Myocyte (in vitro differentiated cells): ENCODE results near the gene KLHL8. TPM values are rescaled to one million over a fixed set of nuclear protein-coding genes. Genes with fewer than 3 reads are reported as not detected.
"Not testable (repeated sequence)": the region's sequence is repeated elsewhere in the genome, so short reads cannot be mapped to it uniquely, and the experiment has no call there.

ENCODE experiments used
- DNase-seq: peaks from one replicate; pipeline ENCODE4 v3.0.0-alpha.2; 2012; ENCODE audit warnings: low read depth
- total RNA-seq: library from RNA; depleted of rRNA; stranded (reverse); fragments of >200 nt; gene quantifications from 2 replicates; pipeline ENCODE4 v1.2.3, GENCODE V29; 2014

The KLHL8 gene
- total RNA-seq, 1 donor from 2014 or later: 10.1 TPM

DNA sequence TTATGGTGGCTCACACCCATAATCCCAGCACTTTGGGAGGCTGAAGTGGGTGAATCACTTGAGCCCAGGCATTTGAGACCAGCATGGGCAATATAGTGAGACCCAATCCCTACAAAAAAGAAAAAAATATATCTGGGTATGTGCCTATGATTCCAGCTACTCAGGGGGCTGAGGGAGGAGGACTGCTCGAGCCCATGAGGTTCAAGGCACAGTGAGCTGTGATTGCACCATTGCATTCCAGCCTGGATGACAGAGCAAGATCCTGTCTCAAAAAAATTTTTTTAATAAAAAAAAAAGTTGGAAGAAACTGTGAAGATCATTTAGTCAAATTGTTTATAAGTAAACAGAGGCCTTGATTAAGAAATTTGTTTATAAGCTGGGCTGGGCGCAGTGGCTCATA lies 39.7 kb downstream of the KLHL8 start:
- DNase-seq: no peak

DNA sequence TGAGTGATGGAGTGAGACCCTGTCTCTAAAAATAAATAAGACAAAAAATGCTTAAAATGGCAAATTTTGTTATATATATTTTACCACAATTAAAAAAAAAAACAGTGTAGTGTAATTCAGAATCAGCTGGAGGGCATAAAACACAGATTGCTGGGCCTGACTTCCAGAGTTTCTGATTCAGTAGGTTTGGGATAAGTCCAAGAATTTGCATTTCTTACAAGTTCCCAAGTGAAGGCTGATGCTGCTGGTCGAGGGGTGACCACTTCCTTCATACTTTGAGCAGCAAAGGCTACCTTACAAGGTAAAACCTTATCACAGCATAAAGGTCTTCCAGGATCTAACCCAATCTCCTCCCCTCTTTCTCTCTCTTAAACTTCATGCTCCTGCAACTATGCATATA lies 40.7 kb downstream of the KLHL8 start:
- DNase-seq: peak; percentile 8

DNA sequence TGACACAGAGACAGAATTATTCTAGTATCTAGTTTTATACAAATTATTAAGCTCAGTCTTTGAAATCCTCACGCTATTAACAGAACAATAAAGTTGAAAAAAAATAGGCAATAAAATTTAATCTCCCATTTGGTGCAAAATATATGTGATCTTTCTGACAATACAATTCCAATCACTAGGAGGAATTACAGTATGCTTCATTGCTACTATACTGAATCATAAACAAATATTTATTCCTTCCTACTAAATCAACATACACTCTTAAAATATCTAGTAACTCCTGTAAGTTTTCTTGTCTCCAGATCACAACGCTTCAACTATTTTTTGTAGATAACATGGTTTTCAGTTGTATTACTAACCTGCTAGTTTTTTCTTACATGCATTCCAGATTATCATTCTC lies 45.7 kb downstream of the KLHL8 start:
- DNase-seq: no peak

DNA sequence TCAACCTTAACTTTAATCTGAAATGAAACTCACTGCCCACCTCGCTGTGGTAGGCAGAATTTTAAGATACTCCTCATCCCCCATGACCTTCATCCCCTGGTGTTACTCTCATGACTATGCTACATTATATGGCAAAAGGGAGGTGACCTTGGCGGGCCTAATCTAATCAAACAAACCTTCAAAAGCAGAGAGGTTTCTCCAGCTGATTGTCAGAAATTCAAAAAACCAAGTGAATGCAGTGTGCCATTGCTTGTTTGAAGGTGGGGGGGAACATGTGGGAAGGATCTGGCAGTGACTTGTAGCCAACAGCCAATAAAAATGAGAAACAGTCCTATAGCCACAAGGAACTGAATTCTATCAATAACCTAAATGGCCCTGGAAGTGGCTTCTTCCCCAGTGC lies 48.5 kb downstream of the KLHL8 start:
- DNase-seq: no peak

DNA sequence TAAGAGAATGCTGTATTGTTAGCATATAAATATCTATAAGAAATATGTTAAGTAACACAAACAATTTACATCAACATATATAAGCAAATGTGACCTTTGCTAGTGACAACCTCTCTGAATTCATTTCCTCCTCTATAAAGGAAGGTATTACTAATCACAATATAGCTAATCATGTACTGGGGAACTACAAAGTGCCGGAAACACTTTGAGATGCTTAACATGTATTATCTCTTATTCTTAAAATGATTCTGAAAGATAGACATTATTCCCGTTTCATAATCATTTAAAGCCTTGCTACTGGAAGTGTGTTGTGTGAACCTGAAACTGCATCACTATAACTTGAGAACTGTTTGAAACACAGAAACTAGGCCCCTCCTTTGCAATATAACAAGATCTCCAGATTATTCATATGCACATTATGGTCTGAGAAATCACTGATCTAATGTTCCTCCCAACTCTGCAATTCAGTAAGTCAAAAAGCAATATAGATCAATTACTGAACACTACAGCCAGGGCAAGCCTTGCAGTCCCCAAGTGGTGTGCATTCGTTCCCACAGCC lies 54.0 kb downstream of the KLHL8 start:
- DNase-seq: no peak

DNA sequence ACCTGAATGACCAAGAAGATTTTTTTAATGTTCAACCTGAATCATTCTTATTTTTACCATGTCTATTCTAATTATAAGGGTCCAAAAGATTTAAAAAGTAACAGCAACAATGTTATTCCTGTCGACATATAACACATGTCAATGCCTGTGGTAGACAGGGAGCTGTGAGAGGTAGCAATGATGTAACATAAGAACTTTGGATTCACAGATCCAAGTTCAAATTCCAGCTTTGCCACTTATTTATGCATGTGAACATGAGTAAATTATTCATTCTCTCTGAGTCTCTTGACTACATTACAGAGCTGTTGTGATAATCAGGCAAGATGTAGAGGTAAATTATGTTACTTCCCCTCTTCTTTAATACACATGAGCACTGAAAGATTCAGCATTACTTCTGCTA lies 54.5 kb downstream of the KLHL8 start:
- DNase-seq: no peak

DNA sequence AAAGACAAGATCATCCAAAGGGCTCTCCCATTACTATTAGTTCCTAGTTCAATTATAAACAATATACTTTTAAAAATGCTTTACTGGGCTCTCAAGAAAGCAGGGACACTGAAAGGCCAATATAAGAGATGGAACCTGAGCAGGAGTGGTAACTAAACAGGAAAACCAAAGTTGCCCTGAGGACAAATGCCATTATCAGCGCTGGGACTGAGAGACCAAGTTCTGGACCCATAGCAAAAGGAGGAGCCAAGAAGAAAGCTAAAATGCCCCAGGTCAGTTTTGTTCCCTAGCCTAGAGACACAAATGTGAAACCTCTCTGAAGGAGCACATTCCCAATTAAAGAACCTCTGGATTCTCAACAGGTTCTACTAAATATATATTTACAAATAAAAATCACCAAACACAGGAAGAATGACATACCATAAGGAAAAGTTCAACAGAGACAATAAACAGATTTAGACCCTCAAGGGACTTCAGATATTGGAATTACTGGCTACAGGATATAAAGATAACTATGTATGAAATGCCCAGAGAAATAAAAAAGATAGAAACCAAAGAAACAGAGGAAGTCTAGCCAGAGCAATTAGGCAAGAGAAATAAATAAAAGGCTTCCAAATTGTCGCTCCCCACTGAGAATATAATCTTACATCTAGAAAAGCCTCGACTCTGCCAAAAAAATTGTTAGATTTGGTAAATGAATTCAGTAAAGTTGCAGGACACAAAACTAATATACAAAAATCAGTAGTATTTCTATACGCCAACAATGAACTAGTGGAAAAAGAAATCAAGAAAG lies 67.1 kb downstream of the KLHL8 start:
- no peak for DNase-seq

DNA sequence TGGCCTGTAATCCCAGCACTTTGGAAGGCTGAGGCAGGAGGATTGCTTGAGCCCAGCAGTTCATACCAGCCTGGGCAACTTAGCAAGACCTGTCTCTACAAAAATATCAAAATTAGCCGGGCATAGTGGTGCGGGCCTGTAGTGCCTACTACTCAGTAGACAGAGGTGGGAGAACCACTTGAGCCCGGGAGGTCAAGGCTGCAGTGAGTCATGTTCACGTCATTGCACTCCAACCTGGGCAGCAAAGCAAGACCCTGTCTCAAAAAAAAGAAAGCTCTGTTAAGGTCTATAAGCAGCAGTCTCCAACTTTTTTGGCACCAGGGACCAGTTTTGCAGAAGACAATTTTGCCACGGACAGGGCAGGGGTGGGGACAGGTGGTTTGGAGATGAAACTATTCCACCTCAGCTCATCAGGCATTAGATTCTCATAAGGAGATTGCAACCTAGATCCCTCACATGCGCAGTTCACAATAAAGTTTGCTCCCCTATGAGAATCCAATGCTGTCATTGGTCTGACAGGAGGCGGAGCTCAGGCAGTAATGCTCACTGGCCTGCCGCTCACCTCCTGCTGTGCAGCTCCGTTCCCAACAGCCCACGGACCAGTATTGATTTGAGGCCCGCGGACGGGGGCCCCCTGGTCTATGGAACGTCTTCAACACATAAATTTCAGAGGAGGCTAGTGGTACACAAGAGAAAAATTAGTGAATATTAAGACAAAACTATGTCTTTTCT lies 67.9 kb downstream of the KLHL8 start:
- no peak for DNase-seq

DNA sequence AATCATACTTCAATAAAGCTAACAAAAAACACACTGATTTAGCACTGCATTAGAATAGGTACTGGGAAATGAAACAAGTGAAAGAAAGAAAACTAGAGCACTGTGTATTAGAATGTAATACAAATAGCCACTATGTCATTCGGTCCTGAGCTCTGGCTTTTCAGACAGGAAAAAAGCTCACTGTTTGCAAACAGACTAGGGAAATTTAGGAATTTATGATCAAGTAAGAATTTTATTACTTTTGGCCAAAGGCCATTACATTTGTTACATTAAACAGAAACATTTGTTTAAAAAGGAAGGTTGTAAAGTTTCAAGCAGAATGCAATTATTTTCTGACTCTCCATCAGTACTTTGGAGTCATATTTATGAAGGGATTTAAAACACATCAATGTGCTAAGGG lies 68.7 kb downstream of the KLHL8 start:
- no peak for DNase-seq

DNA sequence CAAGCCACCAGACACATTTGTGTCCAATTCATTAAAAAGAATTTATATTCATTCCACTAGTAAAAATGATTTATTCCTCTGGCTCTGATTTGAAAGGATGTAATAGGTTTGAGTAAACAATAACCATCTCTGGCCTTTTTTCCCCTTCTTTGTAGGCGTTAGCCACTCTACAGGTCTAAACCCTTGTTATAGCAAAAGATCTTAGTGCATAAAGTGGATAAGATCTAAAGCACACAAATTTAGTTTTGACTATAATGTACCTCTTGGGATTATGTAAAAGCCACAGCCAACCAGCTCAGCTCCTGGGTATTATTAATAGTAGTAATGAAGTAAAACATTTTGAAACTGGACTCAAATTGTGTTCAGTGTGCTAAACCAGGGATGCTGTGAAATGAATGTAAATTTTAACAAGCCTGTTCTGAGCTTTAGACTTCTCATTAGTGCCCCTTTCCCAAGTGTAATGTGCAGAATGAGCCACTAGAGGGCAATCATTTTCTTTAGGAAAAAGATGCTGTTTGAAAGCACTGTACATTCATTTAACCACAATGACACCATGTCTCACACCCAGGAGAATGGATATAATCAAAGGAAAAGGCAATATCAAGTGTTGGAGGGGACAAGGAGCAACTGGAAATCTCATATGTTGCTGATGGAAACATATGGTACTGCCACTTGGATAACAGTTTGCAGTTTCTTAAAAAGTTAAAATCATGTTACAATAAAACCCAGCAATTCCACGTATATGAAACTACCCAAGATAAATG lies 69.7 kb downstream of the KLHL8 start:
- DNase-seq: peak; percentile 81

DNA sequence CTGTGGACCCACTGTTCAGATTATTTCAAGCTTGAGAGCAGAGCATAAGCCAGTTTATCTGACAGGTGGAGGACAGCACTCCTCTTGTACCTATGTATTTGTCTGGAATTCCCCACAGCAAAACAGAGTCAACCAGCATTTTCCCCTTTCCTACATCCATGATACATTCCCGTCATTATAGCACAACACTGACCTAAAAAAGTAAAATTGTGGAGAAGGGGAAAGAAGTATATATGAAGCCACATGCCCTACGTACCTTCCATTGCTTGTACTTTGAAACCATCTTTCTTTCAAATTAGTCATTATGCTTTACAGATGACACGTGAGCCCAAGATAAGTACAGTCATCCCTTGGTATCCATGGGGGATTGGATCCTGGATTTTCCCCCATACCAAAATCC lies 73.3 kb downstream of the KLHL8 start:
- no peak for DNase-seq

DNA sequence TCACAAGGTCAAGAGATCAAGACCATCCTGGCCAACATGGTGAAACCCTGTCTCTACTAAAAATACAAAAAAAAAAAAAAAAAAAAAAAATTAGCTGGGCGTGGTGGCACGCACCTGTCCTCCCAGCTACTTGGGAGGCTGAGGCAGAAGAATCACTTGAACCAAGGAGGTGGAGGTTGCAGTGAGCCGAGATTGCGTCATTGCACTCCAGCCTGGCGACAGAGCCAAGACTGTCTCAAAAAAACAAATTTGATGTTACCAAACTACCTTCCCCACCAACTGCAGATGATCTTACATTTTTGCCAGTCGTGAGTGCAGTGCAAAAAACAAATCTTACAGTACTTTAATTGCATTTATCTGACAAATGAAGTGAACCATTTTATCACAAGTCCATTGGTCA lies 74.5 kb downstream of the KLHL8 start:
- not testable (repeated sequence) for DNase-seq

DNA sequence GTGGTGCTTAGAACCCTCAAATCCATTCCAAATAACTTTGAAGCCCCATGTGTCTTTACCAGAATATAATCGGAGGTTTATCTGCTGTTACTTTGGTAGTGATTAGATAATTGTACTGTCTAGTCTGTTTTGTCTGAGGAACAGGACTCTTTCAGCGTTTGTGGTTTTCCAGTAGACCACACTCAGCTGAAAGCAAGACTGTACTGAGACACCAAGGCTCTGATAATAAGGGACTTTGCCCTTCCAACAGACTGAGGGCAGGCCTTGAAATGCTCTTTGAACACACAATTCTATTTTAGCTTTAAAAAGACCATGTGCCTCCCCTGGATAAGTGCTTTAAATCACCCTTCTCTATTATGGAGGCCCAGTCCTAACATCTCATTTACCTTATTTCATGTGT lies 76.1 kb downstream of the KLHL8 start:
- DNase-seq: peak; percentile 13

DNA sequence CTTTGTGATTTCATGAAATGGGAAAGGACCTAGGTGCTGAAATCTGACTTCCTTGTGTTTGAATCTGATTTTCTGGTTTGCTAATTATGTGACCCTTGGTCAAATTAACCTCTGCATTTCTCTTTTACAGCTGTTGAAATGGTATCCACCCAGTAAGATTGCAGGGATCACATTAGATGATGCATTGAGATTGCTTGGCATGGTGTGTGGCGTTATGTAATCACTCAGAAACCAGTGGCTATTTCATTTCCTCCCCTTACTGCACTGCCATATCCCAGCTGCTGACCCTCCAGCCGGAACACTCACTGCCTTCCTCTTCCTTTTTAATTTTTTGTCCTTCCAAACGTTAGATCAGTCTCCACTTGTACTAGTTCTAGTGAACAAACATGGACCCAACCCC lies 79.0 kb downstream of the KLHL8 start:
- no peak for DNase-seq

DNA sequence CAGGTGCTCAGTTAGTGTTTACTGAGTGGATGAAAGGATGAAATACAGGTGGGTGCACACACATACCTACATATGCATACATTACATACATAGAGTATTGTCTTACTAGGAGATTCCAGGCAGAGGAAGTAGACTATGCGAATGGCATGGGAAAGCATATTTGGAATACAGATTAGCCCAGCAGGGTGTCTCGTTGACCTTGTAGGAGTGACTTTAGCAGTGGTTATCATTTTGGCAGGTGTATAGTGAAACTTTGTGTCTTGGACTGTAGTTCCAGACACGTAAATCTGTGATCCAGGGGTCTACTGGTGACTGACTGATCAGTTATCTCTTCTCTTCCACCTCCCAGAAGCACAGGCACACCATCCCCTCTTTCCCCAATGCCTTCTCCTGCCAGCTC lies 86.3 kb downstream of the KLHL8 start:
- DNase-seq: no peak

DNA sequence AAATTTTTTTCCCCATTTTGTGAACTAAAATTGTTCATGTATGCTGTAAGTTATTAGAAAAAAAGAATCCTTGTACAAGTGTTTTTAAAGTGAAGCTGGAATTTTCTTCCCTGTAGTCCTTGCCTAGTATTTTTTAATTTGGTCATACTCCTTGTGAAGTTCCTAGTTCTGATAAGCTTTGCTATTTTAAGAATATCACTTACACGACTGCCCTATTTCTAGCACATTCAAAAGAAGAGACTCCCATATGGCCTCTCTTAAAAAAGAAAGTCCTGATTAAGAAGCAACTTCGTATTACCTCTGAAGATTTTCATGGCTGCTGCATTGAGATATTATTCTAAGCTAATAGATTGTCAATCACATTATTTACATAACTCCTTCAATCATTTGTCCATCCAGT lies 87.2 kb downstream of the KLHL8 start:
- DNase-seq: no peak

DNA sequence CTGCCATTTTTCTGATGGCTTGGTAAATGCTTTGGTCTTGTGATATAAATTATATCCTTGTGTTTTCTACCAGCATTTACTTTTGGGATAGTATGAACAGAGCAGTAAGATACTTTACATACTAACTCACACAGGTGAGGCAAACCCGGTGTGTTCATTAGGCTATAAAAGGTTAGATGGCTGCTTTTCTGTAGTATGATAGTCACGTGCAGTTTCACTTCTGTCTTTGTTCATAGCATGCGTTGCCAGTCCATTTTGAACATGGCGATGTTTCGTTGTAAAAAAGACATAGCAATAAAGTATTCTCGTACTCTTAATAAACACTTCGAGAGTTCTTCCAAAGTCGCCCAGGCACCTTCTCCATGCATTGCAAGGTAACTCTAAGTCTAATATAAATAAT lies 88.4 kb downstream of the KLHL8 start:
- DNase-seq: no peak

DNA sequence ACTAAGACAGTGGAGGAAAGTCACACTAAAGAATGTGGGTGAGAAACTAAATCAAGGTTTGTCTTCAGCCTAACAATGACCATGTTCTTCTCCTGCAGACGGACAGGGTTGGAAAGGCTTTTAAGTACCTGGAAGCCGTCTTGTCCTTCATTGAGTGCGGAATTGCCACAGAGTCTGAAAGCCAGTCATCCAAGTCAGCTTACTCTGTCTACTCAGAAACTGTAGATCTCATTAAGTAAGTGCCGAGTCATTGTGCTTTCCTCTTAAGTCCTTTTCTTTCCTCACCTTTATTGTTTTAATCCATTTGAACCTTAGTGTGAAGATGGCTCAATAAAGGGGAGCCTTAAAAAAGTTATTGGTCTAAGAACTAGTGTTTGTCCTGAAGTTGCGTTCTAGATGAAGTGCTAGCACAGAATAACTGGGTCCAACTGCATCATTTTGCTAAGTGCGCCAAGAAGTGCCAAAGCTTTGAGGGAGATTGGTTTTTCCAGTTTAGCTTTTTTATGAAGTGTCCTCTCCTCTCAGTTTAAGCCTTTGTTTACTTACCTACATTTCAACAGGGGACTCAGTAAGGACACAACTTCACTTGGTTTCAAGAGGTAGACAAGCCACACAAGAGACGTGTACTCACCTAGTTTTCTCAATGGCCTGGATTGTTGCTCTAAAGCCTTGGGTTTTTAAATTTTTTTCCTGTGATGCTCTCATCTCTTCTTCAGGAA lies 89.3 kb downstream of the KLHL8 start:
- DNase-seq: no peak

DNA sequence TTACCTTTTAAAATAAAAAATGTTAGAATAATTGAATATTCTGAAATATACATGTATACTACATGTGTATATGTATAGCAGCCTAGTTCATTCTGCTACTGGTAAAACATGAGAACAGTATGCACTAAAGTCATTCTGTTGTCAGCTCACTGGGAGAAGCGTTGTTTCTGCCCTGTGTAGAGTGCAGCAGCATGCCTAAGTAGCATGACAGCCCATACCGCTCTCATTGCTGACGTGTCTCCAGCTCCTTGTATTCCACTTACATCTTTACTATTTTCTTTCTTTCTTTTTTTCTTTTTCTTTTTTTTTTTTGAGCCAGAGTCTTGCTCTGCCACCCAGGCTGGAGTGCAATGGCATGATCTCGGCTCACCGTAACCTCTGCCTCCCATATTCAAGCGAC lies 90.7 kb downstream of the KLHL8 start:
- DNase-seq: no peak

DNA sequence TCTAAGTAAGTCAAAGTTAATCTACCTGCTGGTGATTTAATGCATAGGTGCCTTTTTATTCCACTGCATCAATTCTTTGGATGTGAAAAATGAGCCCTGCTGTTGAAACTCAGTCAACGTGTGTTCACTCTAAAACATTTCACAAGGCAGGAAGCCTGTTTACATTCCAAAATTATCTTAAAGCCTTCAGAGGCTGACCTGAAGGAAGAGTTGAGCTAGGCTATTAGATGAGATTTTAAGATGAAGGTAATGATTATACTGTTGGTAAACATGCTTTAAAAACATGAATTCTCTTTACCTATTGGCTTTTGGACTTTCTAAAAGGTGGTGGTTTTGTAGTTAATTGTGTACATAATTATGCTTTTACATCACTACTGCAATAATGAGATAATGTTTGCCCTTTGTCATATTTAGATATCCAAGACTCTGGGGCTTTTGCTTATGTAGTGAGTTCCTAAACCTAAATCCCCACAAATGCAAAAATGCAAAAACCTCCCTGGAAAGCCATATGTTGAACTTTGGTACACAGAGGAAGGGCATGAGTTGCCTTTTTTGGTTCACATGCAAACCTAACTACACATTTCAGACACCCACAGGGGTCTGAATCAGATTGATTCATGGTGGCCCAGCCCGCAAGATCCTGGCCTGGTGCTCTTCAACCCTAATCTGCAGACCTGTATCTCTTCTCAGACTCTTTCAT lies 92.3 kb downstream of the KLHL8 start:
- DNase-seq: no peak

DNA sequence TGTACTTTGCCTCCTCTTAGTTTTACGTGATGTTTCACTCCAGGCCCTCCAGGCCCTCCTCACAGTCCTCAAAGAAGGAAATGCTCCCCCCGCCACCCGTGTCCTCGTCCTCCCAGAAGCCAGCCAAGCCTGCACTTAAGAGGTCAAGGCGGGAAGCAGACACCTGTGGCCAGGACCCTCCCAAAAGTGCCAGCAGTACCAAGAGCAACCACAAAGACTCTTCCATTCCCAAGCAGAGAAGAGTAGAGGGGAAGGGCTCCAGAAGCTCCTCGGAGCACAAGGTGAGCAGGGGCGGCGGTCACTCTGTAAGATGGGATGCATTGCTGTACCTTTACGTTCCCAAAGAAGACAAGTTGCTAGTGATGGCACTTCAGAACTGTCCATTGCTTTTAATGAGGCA lies 94.4 kb downstream of the KLHL8 start:
- no peak for DNase-seq
